Suprapubic skin (tissue), 4 donors: ENCODE measurements around the gene OCRL.

Experiments
- CTCF ChIP-seq, 2 donors: fragments of 200-600 bp in 1 of 2; fragments of 450-650 bp in 1 of 2; sonication (generic) in 1 of 2; IDR thresholded peaks; one replicate each; pipeline ENCODE4 v1.5.1; 2016 to 2019; ENCODE audit warnings: antibody characterized with exemption in 2 of 2, mild to moderate bottlenecking in 1 of 2, moderate library complexity in 1 of 2
- EP300 ChIP-seq: sonication (generic); formaldehyde crosslinking; IDR thresholded peaks from one replicate; pipeline ENCODE4 v1.6.1; 2017; ENCODE audit warnings: antibody characterized with exemption
- POLR2A ChIP-seq, 2 donors: fragments of 450-650 bp; IDR thresholded peaks; one replicate each; pipeline ENCODE4 v1.6.1; 2017; ENCODE audit warnings: antibody characterized with exemption in 2 of 2, mild to moderate bottlenecking in 2 of 2, moderate library complexity in 2 of 2
- POLR2AphosphoS5 ChIP-seq, 3 donors: sonication (generic); formaldehyde crosslinking; IDR thresholded peaks; one replicate each; pipeline ENCODE4 v1.6.1; 2017; ENCODE audit warnings: antibody characterized with exemption in 3 of 3

GRCh38 chrX:129565046-129565650 is 25.1 kb downstream of the OCRL start:
- TF ChIP-seq CTCF (IDR thresholded peaks at IDR 0.05) (no peak), EP300 (no peak), POLR2A (IDR thresholded peaks at IDR 0.05) (no peak), POLR2AphosphoS5 (IDR thresholded peaks at IDR 0.05) (no peak)
